Retina (tissue), 1 donor: ENCODE data around the gene WIPI1.
"Not testable (repeated sequence)": the region's sequence is repeated elsewhere in the genome, so short reads cannot be mapped to it uniquely, and the experiment has no call there.

Source experiments
- DNase-seq: peaks from one replicate; pipeline ENCODE4 v3.0.0-alpha.2; 2016

WIPI1 gene

GRCh38 chr17:68383443-68384321, 73.6 kb downstream of the WIPI1 start:
- DNase-seq: no peak

DNA sequence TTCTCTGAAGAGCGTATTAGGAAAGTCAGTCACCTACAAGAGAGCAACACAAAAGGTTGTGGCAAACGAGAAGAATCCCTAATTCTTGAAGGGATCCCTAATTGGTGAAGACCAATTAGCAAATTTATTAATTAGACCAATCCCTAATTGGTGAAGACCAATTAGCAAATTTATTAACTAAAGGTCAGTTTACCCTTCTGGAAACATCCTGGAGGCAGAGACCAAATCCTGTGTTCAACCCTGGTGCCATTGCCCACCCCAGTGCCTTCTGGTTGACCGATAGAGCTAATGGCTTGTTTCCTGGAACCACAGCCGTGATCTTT, 74.2 kb downstream of the WIPI1 start:
- DNase-seq: no peak

- DNase-seq: no peak
Observed at GRCh38 chr17:68382582-68383085, 74.7 kb downstream of the WIPI1 start.

- no peak for DNase-seq
Observed at GRCh38 chr17:68381076-68381900, 76.0 kb downstream of the WIPI1 start.

DNA sequence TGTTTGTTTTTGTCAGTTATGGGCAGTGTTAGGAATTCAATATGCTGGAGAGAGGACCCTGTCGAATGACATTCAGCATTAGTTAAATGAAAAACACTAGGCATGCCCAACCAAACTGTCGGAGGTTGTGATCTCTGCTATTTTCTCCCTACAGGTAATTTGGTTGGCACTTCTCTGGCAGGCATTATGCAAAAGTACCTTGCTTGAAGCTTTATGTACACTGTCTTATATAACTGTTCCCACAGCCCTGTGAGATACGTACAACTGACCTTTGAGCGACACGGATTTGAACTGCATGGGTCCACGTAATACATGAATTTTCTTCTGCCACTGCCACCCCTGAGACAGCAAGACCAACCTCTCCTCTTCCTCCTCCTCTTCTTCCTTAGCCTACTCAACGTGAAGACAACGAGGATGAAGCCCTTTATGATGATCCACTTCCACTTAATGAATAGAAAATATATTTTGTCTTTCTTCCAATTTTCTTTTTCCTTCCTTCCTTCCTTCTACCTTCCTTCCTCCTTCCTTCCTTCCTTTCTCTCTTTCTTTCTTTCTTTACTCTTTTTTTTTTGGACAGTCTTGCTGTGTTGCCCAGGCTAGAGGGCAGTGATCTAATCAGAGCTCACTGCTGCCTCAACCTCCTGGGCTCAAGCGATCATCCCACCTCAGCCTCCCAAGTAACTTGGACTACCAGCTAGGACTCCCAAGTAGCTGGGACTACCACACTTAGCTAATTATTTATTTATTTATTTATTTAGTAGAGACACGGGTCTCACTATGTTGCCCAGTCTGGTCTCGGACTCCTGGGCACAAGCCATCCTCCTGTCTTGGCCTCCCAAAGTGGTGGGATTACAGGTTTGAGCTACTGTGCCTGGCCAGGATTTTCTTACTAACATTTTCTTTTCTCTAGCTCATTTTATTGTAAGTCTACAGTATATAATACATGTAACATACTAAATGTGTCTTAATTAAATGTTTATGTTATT, 77.3 kb downstream of the WIPI1 start:
- no peak for DNase-seq

GRCh38 chr17:68379177-68379510, 78.2 kb downstream of the WIPI1 start:
- no peak for DNase-seq

GRCh38 chr17:68378268-68379176, 78.8 kb downstream of the WIPI1 start:
- peak; percentile 61 for DNase-seq

GRCh38 chr17:68377771-68378267, 79.5 kb downstream of the WIPI1 start:
- no peak for DNase-seq

- not testable (repeated sequence) for DNase-seq
Observed at GRCh38 chr17:68376178-68376577, 81.1 kb downstream of the WIPI1 start.

GRCh38 chr17:68375566-68375965, 81.7 kb downstream of the WIPI1 start:
- DNase-seq: no peak
